Left lung (tissue), 10 donors: ENCODE measurements around the gene TBC1D17. TPM values are rescaled to one million over a fixed set of nuclear protein-coding genes. Genes with fewer than 3 reads are reported as not detected.
A peak's percentile ranks its signal among the peaks of the same experiment; 100 is the strongest.

Experiments used
- ATAC-seq: fragments of 200-7000 bp; cut with Tn5 transposase; one replicate; pipeline ENCODE4 v1.9.1; 2020; ENCODE audit warnings: moderate library complexity
- DNase-seq, 4 donors: peaks; one replicate each; pipeline ENCODE4 v3.0.0-alpha.2; 2013 to 2020
- H3K27ac ChIP-seq, 2 donors: fragments of 200-600 bp; sonication (generic) in 1 of 2; one replicate each; pipeline versions ENCODE4 v1.5.0 to v1.8.0; 2020 to 2021
- H3K27me3 ChIP-seq, 2 donors: fragments of 200-600 bp; sonication (generic) in 1 of 2; one replicate each; pipeline versions ENCODE4 v1.5.0 to v1.8.0; 2020 to 2021
- H3K36me3 ChIP-seq, 2 donors: fragments of 200-600 bp; sonication (generic) in 1 of 2; one replicate each; pipeline versions ENCODE4 v1.5.0 to v1.8.0; 2020 to 2021
- H3K4me1 ChIP-seq, 2 donors: fragments of 200-600 bp; one replicate each; pipeline ENCODE4 v1.8.0; 2021
- H3K4me3 ChIP-seq, 2 donors: fragments of 200-600 bp; sonication (generic) in 1 of 2; one replicate each; pipeline versions ENCODE4 v1.5.0 to v1.8.0; 2020 to 2021; ENCODE audit warnings: mild to moderate bottlenecking in 1 of 2
- H3K9me3 ChIP-seq, 2 donors: fragments of 200-600 bp; sonication (generic) in 1 of 2; one replicate each; pipeline versions ENCODE4 v1.5.0 to v1.8.0; 2020 to 2021
- CTCF ChIP-seq, 2 donors: fragments of 200-600 bp; sonication (generic) in 1 of 2; IDR thresholded peaks; one replicate each; pipeline versions ENCODE4 v1.5.0 to v1.8.0; 2021; ENCODE audit warnings: antibody characterized with exemption in 2 of 2
- intact Hi-C, 2 donors: fragments of 100-400 bp; cut with DNase I; formaldehyde crosslinking; loops; one replicate each; pipeline versions ENCODE4 v1.11.2 to v1.14.2; 2022
- polyA plus RNA-seq, 6 donors: library from polyadenylated mRNA; unstranded; fragments of 120-200 nt; gene quantifications; one replicate each; pipeline ENCODE4 v1.2.1, GENCODE V29; 2013; ENCODE audit not compliant: insufficient read length in 6 of 6
- total RNA-seq, 2 donors: library from RNA; stranded (reverse); fragmentation: NEBNext Ultra II Directional; extraction: Animal tissue kit (Norgen Biotek cat#: 25700); gene quantifications; one replicate each; pipeline ENCODE4 v1.2.1, GENCODE V29; 2021
- donor health status: DM: no; HTN: yes; CAD: no.
- donor health status: DM: no; HTN: no; CAD: no.

The TBC1D17 gene
- total and polyA plus RNA-seq, 8 donors = 35.2 to 47.2 (median 45.0) TPM

- DNase-seq (peak in 1 of 4 donors; percentile 80), ATAC-seq (no peak)
- TF ChIP-seq CTCF (IDR thresholded peaks at IDR 0.05) = no peak
- Histone ChIP-seq H3K9me3 (no peaks in the 10 kb centered on the region), H3K36me3 (peaks cover 0 to 54% of the 10 kb centered on the region in 2 donors), H3K27ac (no peak overlapping the region), H3K4me3 (no peak overlapping the region), H3K4me1 (peaks cover 16 to 30% of the 10 kb centered on the region in 2 donors), H3K27me3 (peaks cover 0 to 9% of the 10 kb centered on the region in 2 donors)
- intact Hi-C loops = no loop called here
Observed at GRCh38 chr19:49854378-49855263, 22.9 kb upstream of the TBC1D17 start.

GRCh38 chr19:49855277-49855675 lies 22.2 kb upstream of the TBC1D17 start:
- H3K27ac ChIP-seq = no peak overlapping the region
- peaks cover 12 to 23% of the 10 kb centered on the region in 2 donors for H3K4me1 ChIP-seq
- no peak for ATAC-seq
- TF ChIP-seq CTCF (IDR thresholded peaks at IDR 0.05) = no peak
- H3K9me3 ChIP-seq = no peaks in the 10 kb centered on the region
- H3K27me3 ChIP-seq = peaks cover 0 to 9% of the 10 kb centered on the region in 2 donors
- no peak overlapping the region for H3K4me3 ChIP-seq
- DNase-seq = peak in 1 of 4 donors; percentile 59
- intact Hi-C loops = no loop called here
- peaks cover 0 to 60% of the 10 kb centered on the region in 2 donors for H3K36me3 ChIP-seq

GRCh38 chr19:49855676-49856573 lies 21.6 kb upstream of the TBC1D17 start:
- Histone ChIP-seq H3K27me3 (peaks cover 0 to 9% of the 10 kb centered on the region in 2 donors), H3K4me3 (no peak overlapping the region), H3K27ac (no peak overlapping the region), H3K4me1 (peaks cover 15 to 23% of the 10 kb centered on the region in 2 donors), H3K9me3 (no peaks in the 10 kb centered on the region), H3K36me3 (peaks cover 0 to 67% of the 10 kb centered on the region in 2 donors)
- no peak for TF ChIP-seq CTCF (IDR thresholded peaks at IDR 0.05)
- no peak for ATAC-seq
- intact Hi-C loops = no loop called here
- peak in 1 of 4 donors; percentile 65 for DNase-seq

- no peak overlapping the region for H3K4me3 ChIP-seq
- H3K9me3 ChIP-seq = no peaks in the 10 kb centered on the region
- no peak for TF ChIP-seq CTCF (IDR thresholded peaks at IDR 0.05)
- intact Hi-C loops = no loop called here
- peaks cover 17 to 26% of the 10 kb centered on the region in 2 donors for H3K4me1 ChIP-seq
- no peak overlapping the region for H3K27ac ChIP-seq
- DNase-seq = peak in 1 of 4 donors; percentile 73
- peaks cover 0 to 8% of the 10 kb centered on the region in 2 donors for H3K27me3 ChIP-seq
- no peak for ATAC-seq
- peaks cover 0 to 73% of the 10 kb centered on the region in 2 donors for H3K36me3 ChIP-seq
Observed at GRCh38 chr19:49856574-49857021, 20.9 kb upstream of the TBC1D17 start.
